ENCODE measurements around the gene GHR.

Gene GHR

DNA sequence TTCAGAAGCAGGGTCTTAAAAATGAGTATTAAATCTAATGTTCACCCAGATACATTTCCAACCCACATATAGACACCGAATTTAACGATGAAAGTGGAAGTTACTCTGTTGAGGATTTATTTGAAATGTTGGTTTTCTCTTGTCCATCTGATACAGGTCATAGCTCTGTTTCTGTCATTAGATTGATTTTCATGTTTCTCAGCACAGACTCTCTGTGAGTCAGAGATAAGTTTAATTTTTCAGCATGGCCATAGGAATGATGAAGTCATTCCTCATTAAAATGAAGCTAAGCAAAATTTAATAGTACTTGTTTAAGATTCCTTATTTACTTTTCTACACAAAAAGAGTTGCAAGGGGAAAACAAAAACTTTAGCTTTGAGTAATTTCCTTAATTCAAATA is 38.8 kb downstream of the GHR start:
- no peak overlapping the region for H3K4me3 ChIP-seq (ENCODE audit: low read depth, low read length, poor library complexity, severe bottlenecking)
- H3K4me2 ChIP-seq (ENCODE audit: low read length): no peak overlapping the region
- H3K79me2 ChIP-seq (ENCODE audit: insufficient read depth, low read length): no peaks in the 10 kb centered on the region
- H3F3A ChIP-seq (ENCODE audit: insufficient read depth, low read length): no peaks in the 10 kb centered on the region
- H2AFZ ChIP-seq (ENCODE audit: low read length): no peak overlapping the region
- H4K20me1 ChIP-seq (ENCODE audit: insufficient read depth, low read length): no peaks in the 10 kb centered on the region
- no peaks in the 10 kb centered on the region for H3K27me3 ChIP-seq (ENCODE audit: insufficient read depth, low read length)
- no peak overlapping the region for H3K27ac ChIP-seq (ENCODE audit: low read depth, low read length, poor library complexity, severe bottlenecking)
- H3K9me3 ChIP-seq (ENCODE audit: low read length): no peaks in the 10 kb centered on the region
- H3K36me3 ChIP-seq (ENCODE audit: insufficient read depth, low read length): no peaks in the 10 kb centered on the region
- no peaks in the 10 kb centered on the region for H3K9me2 ChIP-seq (ENCODE audit: low read depth, low read length)
- TF ChIP-seq EZH2 (IDR thresholded peaks at IDR 0.05; ENCODE audit: borderline replicate concordance, low read length) (no peak), CTCF (IDR thresholded peaks at IDR 0.05; ENCODE audit: low read length) (no peak)
- no peak overlapping the region for H3K9ac ChIP-seq (ENCODE audit: low read length)
- H3K4me1 ChIP-seq (ENCODE audit: insufficient read depth, low read length, severe bottlenecking): no peaks in the 10 kb centered on the region

GRCh38 chr5:42467572-42467971 is 44.3 kb downstream of the GHR start:
- H4K20me1 ChIP-seq (ENCODE audit: insufficient read depth, low read length): no peaks in the 10 kb centered on the region
- H3K4me1 ChIP-seq (ENCODE audit: insufficient read depth, low read length, severe bottlenecking): no peaks in the 10 kb centered on the region
- no peak overlapping the region for H3K4me2 ChIP-seq (ENCODE audit: low read length)
- H3K27me3 ChIP-seq (ENCODE audit: insufficient read depth, low read length): no peaks in the 10 kb centered on the region
- no peak overlapping the region for H3K4me3 ChIP-seq (ENCODE audit: low read depth, low read length, poor library complexity, severe bottlenecking)
- H3K79me2 ChIP-seq (ENCODE audit: insufficient read depth, low read length): no peaks in the 10 kb centered on the region
- H3K9me2 ChIP-seq (ENCODE audit: low read depth, low read length): no peaks in the 10 kb centered on the region
- H3K27ac ChIP-seq (ENCODE audit: low read depth, low read length, poor library complexity, severe bottlenecking): no peak overlapping the region
- TF ChIP-seq CTCF (IDR thresholded peaks at IDR 0.05; ENCODE audit: low read length): no peak
- TF ChIP-seq EZH2 (IDR thresholded peaks at IDR 0.05; ENCODE audit: borderline replicate concordance, low read length): no peak
- H2AFZ ChIP-seq (ENCODE audit: low read length): no peak overlapping the region
- no peaks in the 10 kb centered on the region for H3F3A ChIP-seq (ENCODE audit: insufficient read depth, low read length)
- H3K9me3 ChIP-seq (ENCODE audit: low read length): no peaks in the 10 kb centered on the region
- H3K9ac ChIP-seq (ENCODE audit: low read length): no peak overlapping the region
- H3K36me3 ChIP-seq (ENCODE audit: insufficient read depth, low read length): no peaks in the 10 kb centered on the region

DNA sequence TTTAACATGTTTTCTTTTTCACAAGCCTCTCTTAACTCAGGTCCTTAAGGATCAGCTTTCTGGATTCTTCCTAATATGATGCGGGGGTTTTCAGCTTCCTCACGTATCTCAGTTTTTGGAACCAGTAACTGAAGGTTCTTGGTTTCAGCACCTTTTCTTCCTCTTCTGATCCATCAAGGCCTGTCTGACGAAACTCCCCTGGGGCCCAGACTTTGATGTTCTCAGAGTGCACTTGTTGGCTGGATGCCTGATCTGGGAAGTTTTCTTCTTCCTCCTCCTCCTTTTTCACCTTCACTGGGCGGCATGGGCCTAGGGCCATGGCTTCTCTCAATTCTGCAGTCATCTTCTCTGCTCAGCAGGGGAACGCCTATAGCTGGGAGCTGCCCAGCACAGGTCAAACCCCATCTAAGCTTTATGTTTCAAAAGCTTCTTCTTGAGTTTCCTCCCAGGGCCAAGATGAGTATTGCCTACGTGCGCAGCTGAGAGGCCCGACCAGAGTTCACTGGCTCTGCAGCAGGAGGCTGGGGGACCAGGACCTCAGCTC is 44.8 kb downstream of the GHR start:
- H3K79me2 ChIP-seq (ENCODE audit: insufficient read depth, low read length): no peaks in the 10 kb centered on the region
- TF ChIP-seq EZH2 (IDR thresholded peaks at IDR 0.05; ENCODE audit: borderline replicate concordance, low read length) (no peak), CTCF (IDR thresholded peaks at IDR 0.05; ENCODE audit: low read length) (no peak)
- no peak overlapping the region for H3K4me2 ChIP-seq (ENCODE audit: low read length)

More for the DNA sequence above, 44.8 kb downstream of the GHR start:
- Histone ChIP-seq H4K20me1 (ENCODE audit: insufficient read depth, low read length) (no peaks in the 10 kb centered on the region), H3K27me3 (ENCODE audit: insufficient read depth, low read length) (no peaks in the 10 kb centered on the region), H3K9me3 (ENCODE audit: low read length) (no peaks in the 10 kb centered on the region), H3K36me3 (ENCODE audit: insufficient read depth, low read length) (no peaks in the 10 kb centered on the region), H2AFZ (ENCODE audit: low read length) (no peak overlapping the region), H3K4me1 (ENCODE audit: insufficient read depth, low read length, severe bottlenecking) (no peaks in the 10 kb centered on the region), H3K27ac (ENCODE audit: low read depth, low read length, poor library complexity, severe bottlenecking) (no peak overlapping the region), H3F3A (ENCODE audit: insufficient read depth, low read length) (no peaks in the 10 kb centered on the region), H3K9me2 (ENCODE audit: low read depth, low read length) (no peaks in the 10 kb centered on the region), H3K9ac (ENCODE audit: low read length) (no peak overlapping the region), H3K4me3 (ENCODE audit: low read depth, low read length, poor library complexity, severe bottlenecking) (no peak overlapping the region)
